ENCODE data around the gene EEIG2.

The EEIG2 gene

GRCh38 chr1:108584428-108584856 is 24.5 kb downstream of the EEIG2 start:
- DNase-seq (ENCODE audit: low read depth), result no peak

DNA sequence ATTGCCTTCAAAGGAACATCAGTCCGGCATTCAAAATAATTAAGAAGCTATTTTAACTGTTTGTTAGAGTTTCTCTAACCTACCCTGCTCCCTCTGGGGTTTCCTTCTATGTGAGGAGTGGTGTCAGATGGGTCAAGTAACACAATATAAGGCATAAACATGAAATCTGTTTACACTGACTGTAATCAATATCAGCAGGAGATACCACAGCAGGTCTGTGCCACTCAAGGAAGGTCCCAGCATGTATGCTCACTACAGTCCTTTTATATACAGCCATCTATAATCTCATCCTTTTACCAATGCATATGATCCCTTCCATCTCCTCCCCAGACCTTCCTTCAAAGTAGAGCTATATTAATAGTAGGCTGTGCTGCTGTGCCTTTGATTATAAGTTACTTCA is 25.4 kb downstream of the EEIG2 start:
- no peak for DNase-seq (ENCODE audit: low read depth)

GRCh38 chr1:108590441-108590840 is 30.5 kb downstream of the EEIG2 start:
- no peak for DNase-seq (ENCODE audit: low read depth)

DNA sequence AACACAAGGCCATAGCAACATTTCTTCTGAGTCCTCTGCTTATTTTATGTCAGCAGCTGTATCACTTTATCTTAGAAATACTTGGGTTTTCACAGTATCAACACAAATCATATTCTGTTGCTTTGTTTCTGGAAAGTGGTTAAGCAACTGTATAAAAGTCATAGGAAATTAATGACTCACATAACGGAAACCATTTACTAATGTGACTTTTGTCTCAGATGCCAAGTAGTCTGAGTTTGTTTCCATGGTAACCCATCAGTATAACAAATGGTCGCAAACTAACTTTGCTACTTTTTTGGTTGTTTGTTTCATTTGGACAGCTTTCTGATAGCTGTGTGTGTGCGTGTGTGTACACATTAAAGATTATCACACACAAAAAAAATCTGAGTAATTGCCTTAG is 31.1 kb downstream of the EEIG2 start:
- DNase-seq (ENCODE audit: low read depth), result peak; percentile 71

GRCh38 chr1:108591466-108591865 is 31.6 kb downstream of the EEIG2 start:
- no peak for DNase-seq (ENCODE audit: low read depth)

- DNase-seq (ENCODE audit: low read depth), result no peak
Measured at GRCh38 chr1:108592030-108592759, 32.3 kb downstream of the EEIG2 start.

DNA sequence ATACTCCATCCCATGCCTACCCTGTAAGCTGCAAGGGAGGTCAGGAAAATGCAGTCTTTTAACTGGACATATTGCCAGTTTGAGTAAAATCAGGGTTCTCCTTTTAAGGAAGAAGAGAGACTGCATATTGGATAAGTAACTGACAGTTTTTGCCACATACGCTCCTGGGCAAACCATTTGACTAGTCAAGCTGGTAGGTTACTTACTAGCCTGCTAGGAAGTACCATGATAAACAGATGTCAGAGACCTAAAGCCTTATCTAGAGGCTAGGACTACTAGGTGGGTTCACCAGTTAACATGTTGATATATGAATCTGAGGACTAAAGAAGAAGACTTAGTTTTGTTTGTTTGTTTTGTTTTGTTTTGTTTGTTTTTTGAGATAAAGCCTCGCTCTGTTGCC is 33.5 kb downstream of the EEIG2 start:
- DNase-seq (ENCODE audit: low read depth), result no peak

- no peak for DNase-seq (ENCODE audit: low read depth)
Measured at GRCh38 chr1:108595507-108595906, 35.6 kb downstream of the EEIG2 start.

GRCh38 chr1:108597041-108597440 is 37.1 kb downstream of the EEIG2 start:
- no peak for DNase-seq (ENCODE audit: low read depth)

- no peak for DNase-seq (ENCODE audit: low read depth)
Measured at GRCh38 chr1:108598340-108598739, 38.4 kb downstream of the EEIG2 start.

- no peak for DNase-seq (ENCODE audit: low read depth)
Measured at GRCh38 chr1:108600504-108600903, 40.6 kb downstream of the EEIG2 start.

GRCh38 chr1:108601708-108602410 is 42.0 kb downstream of the EEIG2 start:
- DNase-seq (ENCODE audit: low read depth), result no peak

DNA sequence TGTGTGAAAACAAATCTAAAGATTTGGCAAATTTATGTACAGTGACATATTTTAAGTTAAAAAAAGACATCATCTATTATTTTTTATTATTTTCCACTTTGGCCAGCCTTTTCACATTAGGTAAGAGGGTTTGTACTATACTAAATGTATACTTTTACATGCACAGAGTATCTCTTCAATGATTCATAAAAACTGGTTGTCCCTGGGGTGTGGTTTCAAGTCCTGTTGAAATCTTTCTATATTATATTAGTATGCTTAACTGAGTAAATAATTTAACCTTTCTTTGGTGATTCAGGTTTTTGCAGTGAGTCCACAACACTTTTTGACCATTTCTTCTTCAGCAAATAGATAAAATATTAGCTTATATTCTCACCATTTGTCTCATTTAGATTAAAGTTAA is 45.7 kb downstream of the EEIG2 start:
- DNase-seq (ENCODE audit: low read depth), result no peak

DNA sequence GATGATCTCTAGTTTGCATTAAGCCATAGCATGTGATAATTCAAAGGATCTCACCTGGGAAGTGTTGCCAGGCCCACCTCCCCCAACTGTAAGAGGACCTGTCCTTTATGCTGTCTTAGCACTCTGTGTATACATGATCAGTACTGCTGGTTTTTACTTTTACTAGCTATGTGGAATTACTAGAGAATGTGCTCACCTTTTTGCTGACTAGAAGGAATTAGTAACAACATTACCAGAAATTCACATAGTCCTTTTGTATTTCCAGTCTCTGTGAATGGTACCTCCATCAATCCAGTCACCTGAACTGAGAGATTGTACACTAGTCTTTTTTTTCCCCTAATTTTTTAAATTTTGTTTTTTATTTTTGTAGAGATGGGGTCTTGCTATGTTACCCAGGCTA is 46.6 kb downstream of the EEIG2 start:
- DNase-seq (ENCODE audit: low read depth), result no peak

DNA sequence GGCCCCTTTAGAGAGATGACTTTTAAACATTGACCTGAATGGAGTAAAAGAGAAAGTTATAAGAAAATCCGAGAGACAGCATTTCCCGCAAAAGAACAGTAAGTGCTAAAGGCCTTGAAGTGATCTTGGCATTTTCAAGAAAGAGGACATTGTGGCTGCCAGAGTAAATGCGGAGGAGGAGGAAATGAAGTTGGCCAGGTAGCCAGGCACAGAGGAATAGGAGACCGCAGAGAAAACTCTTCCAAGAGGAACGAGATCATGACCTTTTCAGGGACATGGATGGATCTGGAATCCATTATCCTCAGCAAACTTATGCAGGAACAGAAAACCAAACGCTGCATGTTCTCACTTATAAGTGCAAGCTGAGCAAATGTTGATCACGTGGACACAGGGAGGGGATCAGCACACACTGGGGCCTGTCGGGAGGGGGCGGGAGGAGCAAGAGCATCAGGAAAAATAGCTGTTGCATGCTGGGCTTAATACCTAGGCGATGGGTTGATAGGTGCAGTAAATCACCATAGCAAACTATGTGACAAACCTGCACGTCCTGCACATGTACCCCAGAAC is 49.7 kb downstream of the EEIG2 start:
- no peak for DNase-seq (ENCODE audit: low read depth)

Data from HS-5 (cell line).